ES-I3 (cell line): ENCODE data around the gene CCDC106.

Experiments
- H3K36me3 ChIP-seq: 2 replicates; pipeline ENCODE4 v1.6.1; 2013; ENCODE audit warnings: mild to moderate bottlenecking, low read length, control low read depth, moderate library complexity; ENCODE audit not compliant: insufficient read depth
- H3K4me1 ChIP-seq: 2 replicates; pipeline ENCODE4 v1.6.1; 2013; ENCODE audit warnings: mild to moderate bottlenecking, control low read depth, low read length; ENCODE audit not compliant: insufficient read depth
- H3K9ac ChIP-seq: 2 replicates; pipeline ENCODE4 v1.6.1; 2013; ENCODE audit warnings: low read depth, mild to moderate bottlenecking, low read length, moderate library complexity
- H3K9me3 ChIP-seq: 2 replicates; pipeline ENCODE4 v1.6.1; 2013; ENCODE audit warnings: mild to moderate bottlenecking, low read length, moderate library complexity; ENCODE audit not compliant: control insufficient read depth, insufficient read depth

CCDC106 gene

DNA sequence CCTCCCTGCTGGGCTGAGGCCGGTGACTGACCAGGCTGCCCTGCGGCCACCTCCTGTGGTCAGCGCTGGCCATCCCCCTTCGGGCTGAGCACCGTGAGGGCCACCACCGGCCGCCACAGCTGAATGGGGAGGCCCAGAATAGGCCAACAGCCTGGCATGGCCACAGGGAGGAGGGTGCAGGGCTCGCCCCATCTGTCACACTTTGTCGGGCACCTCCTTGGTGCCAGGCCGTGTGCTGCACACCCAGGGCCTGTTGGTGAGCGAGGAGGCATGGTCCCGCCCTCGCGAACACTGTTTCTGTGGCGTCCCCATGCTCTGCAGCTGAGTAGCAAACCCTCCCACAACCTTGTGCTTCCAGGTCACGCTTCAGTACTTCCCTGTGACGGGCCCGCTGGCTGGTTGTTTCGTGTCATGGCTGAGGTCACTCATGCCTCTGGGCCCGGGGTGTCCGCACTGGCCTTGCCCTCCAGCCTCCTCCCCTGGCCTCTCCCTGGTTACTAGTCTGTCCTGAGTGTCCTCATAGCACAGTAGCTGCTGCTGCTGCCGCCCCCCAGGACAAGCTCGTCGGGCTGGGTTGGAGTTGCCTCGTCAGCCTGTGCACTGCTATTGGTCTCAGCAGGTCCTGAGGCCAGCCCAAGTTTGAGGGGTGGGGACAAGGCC, 42.2 kb downstream of the CCDC106 start:
- Histone ChIP-seq H3K4me1 (no peaks in the 10 kb centered on the region), H3K9ac (no peak overlapping the region), H3K36me3 (no peaks in the 10 kb centered on the region; the same call in 1 of the 2 replicates), H3K9me3 (no peaks in the 10 kb centered on the region)

DNA sequence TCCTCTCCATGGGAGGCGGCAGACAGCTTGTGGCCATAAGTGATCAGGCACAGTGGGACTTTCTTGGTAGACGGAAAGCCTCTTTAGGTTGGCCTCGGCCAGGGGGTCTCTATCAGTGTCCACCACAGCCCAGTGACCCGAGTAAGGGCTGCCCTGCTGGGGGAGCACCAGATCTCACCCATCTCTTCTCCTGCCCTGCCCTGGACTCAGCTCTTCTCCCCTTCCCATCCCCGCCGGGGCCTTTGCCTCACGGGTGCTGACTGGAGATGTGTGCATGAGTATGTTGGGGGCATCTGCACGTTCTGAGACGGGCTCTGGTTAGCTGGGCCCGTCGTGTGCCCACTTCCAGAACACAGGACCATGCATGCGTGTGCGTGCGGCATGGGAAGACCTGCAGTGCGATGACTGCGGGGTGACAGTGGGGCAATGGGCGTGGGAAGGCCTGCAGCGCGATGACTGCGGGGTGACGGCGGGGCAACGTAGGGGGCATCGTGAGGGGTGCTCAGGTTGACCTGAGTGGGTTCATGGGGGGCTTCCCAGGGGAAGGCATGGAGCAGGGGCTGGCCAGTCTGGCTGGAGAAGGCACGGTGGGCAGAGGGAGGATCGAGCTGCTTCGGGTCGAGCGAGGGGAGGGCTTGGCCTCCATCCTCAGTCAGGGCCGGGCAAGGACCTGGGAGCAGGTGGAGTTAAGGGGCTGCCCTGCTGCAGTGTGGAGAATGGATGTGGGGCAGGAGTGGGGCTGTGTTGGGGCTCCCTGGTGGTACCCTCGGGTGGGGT, 42.9 kb downstream of the CCDC106 start:
- Histone ChIP-seq H3K36me3 (no peaks in the 10 kb centered on the region; the same call in 1 of the 2 replicates), H3K9me3 (no peaks in the 10 kb centered on the region), H3K9ac (no peak overlapping the region), H3K4me1 (no peaks in the 10 kb centered on the region)

DNA sequence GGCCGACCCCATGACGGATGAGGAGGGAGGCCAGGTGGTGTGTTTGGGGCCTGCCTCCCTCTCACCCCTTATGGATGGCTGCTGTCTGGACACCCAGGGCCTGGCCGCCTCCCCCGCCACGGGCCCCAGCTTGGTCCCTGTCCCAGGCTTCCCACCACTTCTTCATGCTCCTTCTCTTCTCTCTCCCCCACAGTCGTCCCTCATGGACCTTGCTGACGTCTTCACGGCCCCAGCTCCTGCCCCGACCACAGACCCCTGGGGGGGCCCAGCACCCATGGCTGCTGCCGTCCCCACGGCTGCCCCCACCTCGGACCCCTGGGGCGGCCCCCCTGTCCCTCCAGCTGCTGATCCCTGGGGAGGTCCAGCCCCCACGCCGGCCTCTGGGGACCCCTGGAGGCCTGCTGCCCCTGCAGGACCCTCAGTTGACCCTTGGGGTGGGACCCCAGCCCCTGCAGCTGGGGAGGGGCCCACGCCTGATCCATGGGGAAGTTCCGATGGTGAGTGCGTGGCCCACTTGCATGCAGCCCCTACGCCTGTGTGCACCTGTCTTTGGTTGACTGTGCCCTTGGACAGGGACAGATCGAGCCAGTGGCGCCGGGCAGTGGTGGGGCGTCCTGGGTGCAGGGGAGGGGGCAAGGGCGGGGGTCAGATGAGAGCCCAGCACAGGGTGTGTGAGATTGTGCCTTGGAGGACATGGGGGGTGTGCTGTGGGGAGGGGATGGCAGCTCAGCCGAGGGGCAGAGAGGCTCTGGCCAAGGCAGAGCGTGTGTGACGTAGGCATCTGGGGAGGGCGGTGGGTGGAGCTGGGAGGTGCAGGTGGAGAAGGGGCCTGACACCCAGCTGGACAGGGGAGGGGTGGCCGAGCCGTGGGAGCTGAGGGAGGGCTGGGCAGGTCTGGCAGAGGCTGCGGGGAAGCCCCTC, 43.8 kb downstream of the CCDC106 start:
- Histone ChIP-seq H3K36me3 (no peaks in the 10 kb centered on the region), H3K9ac (no peak overlapping the region), H3K9me3 (no peaks in the 10 kb centered on the region), H3K4me1 (no peaks in the 10 kb centered on the region)

DNA sequence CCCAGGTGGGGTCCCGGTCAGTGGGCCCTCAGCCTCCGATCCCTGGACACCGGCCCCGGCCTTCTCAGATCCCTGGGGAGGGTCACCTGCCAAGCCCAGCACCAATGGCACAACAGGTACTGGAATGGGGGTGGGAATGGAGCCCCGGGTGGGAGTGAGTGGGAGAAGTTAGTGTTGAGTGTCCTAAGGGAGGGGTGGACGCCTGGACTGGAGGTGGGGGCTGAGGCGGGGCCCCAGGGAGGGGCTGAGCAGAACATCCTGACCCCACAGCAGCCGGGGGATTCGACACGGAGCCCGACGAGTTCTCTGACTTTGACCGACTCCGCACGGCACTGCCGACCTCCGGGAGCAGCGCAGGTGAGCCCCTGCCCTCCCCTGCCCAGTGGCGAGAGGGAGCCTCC, 44.7 kb downstream of the CCDC106 start:
- Histone ChIP-seq H3K4me1 (no peaks in the 10 kb centered on the region), H3K36me3 (no peaks in the 10 kb centered on the region), H3K9me3 (no peaks in the 10 kb centered on the region), H3K9ac (no peak overlapping the region)

DNA sequence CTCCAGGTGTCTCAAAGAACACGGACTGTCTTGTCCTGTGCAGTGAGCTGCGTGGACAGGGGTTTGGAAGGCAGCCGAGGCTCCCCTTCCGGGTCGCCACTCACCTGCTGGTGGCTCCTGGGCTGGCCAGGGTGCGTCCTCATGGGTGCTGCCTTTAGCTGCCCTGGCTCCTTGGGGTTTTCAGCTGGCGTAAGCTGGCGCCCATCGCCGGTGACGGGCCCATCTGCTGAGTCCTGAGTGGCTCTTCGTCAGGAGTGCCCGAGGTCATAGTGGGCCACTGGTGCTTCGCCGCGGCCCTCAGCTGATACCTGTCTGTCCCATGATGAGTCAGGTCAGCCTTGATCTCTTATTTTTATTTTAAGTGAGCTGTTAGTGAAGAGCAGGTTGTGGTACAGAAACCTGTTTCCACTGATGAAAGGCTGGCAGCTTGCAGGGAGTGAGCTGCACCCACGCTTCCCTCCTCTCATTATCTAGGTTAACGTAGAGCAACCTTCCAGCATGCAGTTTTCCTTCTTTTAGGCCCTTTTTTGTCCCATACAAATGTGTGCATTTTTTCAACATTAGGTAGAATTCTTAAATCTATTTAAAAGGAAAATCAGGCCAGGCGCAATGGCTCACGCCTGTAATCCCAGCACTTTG, 45.4 kb downstream of the CCDC106 start:
- no peaks in the 10 kb centered on the region for H3K36me3 ChIP-seq
- H3K9ac ChIP-seq = no peak overlapping the region
- H3K4me1 ChIP-seq = no peaks in the 10 kb centered on the region
- no peaks in the 10 kb centered on the region for H3K9me3 ChIP-seq

DNA sequence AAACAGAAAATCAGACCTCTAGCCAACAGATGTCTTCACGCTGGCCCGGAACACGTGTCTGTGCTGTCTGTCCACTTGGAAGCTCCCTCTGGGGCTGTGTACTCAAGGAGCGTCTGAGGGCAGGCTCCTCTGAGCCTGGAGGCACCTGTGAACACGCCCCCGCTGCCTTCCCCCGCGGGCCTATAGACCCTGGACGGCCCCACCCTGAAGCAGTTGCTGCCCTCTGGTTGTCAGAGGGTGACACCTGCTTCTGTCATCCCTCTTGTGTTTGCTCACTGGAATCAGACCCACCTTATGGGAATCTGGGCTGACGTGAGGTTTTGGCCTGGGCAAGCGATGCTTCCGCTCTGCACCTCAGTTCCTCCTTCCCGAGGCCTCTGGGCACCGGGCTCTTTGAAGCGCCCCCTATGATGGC, 46.2 kb downstream of the CCDC106 start:
- no peaks in the 10 kb centered on the region for H3K9me3 ChIP-seq
- no peaks in the 10 kb centered on the region for H3K4me1 ChIP-seq
- H3K36me3 ChIP-seq = no peaks in the 10 kb centered on the region
- H3K9ac ChIP-seq = no peak overlapping the region

DNA sequence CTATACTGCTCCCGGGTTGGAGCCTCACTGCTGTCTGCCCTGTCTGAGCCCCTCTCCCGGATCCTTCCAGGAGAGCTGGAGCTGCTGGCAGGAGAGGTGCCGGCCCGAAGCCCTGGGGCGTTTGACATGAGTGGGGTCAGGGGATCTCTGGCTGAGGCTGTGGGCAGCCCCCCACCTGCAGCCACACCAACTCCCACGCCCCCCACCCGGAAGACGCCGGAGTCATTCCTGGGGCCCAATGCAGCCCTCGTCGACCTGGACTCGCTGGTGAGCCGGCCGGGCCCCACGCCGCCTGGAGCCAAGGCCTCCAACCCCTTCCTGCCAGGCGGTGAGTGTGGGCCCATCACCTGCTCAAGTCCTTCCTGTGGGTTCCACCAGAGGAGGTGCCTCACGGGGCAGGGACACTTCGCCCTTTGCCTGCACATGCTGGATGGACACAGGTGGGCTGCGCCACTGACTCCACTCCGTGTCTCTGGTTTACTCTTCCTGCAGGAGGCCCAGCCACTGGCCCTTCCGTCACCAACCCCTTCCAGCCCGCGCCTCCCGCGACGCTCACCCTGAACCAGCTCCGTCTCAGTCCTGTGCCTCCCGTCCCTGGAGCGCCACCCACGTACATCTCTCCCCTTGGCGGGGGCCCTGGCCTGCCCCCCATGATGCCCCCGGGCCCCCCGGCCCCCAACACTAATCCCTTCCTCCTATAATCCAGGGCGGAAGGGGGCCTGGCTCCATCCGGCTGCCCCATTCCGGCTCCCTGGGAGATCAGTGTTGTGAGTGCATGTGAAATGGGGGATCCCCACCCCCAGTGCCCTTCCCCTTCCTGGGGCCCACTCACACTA, 46.9 kb downstream of the CCDC106 start:
- Histone ChIP-seq H3K4me1 (no peaks in the 10 kb centered on the region), H3K36me3 (no peaks in the 10 kb centered on the region), H3K9me3 (no peaks in the 10 kb centered on the region), H3K9ac (no peak overlapping the region)

DNA sequence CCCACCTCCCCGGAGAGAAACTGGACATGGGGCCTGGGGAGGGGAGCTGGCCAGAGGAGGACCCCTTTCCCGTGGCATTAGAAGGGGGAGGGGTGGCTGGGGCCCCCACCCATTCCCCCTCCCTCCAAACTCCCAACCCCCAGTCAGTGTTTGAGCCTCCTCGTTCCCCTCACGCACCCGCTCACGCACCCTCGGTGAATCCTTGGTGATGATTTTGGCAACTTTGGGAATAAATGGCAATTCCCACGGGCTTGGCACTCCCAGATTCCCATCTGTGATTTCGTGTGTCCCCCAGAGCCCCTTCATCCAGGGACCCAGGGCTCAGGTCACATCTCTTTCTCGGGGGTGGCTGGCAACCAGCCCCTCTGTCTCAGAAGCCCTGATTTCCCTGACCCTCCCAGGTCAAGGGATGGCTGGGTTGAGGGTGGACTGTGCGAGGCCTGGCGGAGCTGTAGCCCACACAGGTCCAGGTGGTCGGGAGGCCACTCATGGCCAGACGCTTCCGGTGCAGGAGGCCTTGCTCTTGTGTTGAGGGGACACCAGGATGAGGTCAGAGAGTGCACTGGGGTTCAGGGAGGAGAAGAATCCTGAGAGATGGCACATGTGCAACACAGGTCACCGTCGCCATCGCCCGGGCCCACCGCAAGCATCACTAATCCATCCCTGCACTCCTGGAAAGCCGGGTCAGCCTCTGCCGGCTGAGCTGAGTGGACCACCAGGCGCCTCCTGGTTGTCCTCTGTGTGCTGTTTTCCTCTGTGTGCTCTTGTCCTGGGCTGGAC, 47.7 kb downstream of the CCDC106 start:
- H3K4me1 ChIP-seq = no peaks in the 10 kb centered on the region
- no peaks in the 10 kb centered on the region for H3K36me3 ChIP-seq
- no peak overlapping the region for H3K9ac ChIP-seq
- no peaks in the 10 kb centered on the region for H3K9me3 ChIP-seq

DNA sequence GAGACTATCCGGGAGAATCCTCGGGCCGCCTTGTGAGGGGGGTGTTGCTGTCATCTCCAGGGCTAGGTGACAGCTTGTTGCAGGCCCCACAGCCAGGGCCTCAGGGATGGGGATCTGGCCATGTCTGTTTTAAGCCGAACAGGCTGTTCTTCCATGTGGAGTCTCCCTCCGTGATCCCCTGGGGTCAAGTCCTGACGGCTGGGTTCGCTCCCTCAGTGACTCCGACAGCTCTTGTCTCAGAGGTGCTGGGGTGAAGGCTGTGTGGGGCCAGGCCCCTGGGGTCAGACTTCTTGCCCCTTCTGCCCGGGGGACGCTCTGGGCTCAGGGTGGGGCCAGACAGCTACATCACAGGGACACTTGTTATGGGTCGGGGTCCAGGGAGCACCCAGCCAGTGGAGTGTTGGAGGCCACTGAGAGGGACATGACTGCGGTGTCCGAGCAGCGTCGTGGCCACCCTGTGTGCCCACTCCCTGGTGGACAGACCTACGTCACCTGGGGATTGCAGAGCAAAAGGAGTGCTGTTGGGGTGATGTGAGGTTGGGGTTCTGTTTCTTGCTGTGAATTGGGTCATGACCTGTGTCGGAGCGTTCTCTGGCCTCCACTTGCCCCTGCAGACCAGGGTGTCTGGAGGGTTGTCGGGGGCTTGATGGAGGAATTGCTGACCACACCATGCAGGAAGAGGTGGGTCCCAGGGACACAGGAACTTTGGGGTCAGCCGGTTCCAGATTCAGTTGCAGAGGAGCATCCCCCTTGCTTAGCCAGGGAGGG, 48.5 kb downstream of the CCDC106 start:
- Histone ChIP-seq H3K9me3 (no peaks in the 10 kb centered on the region), H3K4me1 (no peaks in the 10 kb centered on the region), H3K9ac (no peak overlapping the region), H3K36me3 (no peaks in the 10 kb centered on the region)

DNA sequence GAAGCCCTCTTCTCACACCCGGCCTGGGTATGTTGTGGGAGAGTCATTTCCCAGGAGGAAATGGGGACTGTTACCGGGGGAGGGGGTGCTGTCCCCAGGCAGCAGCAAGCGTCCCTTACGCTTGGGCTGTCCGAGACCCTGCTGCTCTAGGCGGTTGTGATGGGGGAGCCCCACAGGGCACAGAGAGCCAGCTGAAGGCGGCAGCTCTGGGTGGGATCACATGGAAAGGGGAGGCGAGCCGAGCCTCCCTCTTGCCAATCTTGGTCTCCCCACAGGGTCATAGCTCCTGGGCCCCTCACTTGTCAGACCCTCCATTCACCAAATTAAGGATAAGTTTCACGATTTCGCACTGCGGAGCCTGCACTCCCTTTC, 49.0 kb downstream of the CCDC106 start:
- no peaks in the 10 kb centered on the region for H3K9me3 ChIP-seq
- H3K9ac ChIP-seq = no peak overlapping the region
- no peaks in the 10 kb centered on the region for H3K36me3 ChIP-seq
- no peaks in the 10 kb centered on the region for H3K4me1 ChIP-seq

DNA sequence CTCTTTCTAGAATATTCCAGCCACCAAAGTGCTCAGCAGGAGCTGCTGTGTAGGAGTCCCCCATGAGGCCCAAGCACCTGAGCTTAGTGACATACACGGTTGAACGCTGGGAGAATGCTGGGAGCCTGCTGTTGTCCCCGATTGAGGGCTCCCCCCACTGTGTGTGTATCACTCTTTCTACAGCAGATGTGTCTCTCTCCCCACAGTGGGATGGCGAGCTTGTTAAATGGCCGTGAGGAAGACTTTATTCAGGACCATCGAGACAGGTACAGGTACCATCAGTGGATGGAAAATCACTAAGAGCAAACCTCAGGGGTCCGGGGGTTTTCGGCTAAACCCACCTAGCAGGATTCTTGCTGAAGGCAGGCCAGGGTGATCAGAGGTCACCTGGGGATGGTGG, 49.7 kb downstream of the CCDC106 start:
- Histone ChIP-seq H3K9ac (no peak overlapping the region), H3K36me3 (no peaks in the 10 kb centered on the region), H3K9me3 (no peaks in the 10 kb centered on the region), H3K4me1 (no peaks in the 10 kb centered on the region)

DNA sequence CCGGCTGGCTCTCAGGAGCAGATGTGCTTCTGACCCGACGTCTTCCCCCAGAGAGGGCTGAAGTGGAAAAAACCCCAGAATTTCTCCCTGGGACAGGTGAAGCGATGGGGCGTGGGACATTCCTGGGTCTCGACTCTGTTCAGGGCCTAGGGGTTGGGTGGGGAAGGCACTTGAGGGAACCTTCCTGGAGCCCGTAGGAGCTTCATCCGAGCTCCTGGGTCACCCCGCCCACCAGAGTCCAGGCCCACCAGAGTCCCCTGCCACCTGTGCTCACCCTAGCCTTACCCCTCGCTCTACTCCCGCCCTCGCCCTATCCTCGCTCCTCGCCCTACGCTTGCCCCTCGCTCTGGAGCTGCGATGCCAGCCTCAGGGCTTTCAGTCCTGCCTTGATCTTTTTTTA, 50.2 kb downstream of the CCDC106 start:
- Histone ChIP-seq H3K9ac (no peak overlapping the region), H3K36me3 (no peaks in the 10 kb centered on the region), H3K9me3 (no peaks in the 10 kb centered on the region), H3K4me1 (no peaks in the 10 kb centered on the region)
